Middle frontal gyrus (tissue), 1 donor: ENCODE data around the gene CD300A.
"Not testable (repeated sequence)": the region's sequence is repeated elsewhere in the genome, so short reads cannot be mapped to it uniquely, and the experiment has no call there.

Experiments
- DNase-seq: peaks from one replicate; pipeline ENCODE4 v3.0.0-alpha.2; 2015; ENCODE audit warnings: low spot score; ENCODE audit errors: extremely low spot score

Gene CD300A

DNA sequence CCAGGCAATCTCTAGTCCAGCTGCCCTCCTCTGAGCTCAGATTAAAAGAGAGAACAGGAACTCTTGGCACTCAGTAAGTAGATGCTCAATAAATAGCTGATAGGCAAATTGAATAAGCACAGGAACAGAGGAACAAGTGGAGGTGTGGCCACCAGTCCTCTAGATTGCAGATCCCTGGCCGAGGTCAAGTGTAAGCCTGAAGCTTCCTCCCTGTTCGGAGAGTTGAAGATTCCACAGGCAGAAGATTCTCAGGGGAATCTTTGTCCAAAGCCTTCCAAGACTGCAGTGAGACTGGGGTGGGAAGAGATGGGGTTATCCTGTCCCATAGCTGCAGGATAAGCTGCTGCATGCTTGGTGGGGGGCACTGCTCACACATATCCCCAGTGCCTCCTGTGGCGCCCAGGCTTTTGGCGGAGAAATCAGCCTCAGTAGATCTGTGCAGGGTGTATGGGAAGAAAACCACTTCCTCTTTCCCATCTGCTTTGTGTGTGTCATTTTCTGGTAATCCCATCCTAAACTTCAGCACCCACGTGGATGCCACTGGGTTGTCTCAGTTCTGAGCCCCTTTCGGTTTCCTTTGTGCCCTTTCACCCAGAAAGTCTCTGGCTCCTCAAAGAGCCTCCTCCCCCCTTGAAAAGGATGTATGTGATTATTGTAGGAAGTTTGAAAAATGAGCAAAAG lies 12.1 kb downstream of the CD300A start:
- no peak for DNase-seq

DNA sequence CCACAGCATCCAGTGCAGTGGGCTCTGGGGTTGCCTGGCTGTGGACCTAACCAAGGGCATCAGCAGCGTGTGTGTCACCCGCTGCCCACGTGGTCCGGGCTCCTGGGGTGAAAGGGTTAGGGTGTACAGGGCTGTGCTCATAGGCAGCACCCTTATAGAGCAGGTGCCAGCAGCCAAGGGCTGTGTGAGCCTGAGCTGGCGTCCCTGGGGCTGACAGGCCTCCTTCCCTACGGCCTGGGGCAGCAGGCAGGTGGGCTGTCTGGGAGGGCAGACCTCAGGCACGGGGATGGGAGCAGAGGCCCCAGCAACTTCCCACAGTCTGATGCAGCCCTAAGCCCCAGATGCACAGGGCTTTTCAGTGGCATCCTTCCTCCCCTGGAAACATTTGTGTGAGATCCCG lies 13.9 kb downstream of the CD300A start:
- DNase-seq: no peak

DNA sequence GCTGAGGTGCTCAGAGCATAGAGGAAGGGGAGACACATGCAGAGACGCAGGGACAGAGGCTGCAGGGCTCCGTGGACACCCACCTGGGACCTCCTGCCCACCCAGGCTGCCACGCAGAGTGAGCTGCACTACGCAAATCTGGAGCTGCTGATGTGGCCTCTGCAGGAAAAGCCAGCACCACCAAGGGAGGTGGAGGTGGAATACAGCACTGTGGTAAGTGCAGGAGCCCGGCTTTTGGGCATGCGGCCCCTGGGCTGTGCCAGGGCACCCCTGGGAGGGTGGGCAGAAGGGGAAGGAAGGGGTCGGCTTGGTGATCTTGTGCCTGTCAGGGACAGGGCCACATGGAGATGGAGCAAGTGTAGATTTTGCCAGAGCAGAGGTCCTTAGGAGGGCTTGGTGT lies 15.2 kb downstream of the CD300A start:
- no peak for DNase-seq

DNA sequence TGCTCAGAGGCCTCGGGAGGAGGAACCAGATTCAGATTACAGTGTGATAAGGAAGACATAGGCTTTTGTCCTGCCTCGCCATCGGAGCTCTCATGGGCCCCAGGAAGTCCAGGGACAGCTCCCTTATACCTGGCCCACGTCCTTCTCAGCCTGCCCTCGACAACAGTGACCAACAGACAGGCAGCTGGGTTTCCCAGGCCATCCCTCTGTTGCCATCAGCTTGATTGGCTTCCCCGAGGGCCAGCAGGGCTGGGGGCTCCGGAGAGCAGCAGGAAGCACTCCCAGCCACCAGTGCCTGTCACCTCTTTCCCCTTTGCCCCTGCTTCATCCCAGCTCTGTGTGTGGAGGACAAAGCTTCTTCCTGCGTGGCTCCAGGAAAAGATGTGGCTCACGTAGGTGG lies 17.6 kb downstream of the CD300A start:
- no peak for DNase-seq

DNA sequence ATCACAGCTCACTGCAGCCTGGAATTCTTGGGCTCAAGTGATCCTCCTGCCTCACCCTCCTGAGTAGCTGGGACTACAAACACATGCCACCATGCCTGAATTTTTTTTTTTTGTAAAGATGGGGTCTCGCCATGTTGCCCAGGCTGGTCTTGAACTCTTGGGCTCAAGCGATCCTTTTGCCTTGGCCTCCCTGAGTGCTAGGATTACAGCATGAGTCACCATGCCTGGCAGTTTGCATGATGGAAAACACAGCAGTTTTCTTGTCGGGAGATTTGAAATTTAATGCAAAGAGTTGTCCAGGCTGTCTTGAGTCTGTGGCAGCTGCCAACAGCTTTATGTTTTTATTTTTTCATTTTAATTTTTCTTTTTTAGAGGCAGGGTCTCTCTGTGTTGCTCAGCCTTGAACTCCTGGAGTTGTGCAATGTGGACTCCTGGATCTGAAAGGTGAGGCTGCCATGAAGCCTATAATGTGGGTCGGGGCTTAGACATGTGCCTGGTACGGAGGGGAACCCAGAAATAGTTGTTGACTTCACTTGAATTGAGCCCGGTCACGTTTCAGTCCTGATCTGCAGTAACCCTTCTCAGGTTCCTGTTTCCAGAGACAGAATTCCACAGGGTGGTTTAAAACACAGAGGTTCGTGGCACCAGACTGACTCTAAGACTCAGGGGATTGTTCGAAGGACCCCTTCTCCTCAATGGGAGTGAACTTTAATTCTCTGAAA lies 18.7 kb downstream of the CD300A start:
- no peak for DNase-seq

DNA sequence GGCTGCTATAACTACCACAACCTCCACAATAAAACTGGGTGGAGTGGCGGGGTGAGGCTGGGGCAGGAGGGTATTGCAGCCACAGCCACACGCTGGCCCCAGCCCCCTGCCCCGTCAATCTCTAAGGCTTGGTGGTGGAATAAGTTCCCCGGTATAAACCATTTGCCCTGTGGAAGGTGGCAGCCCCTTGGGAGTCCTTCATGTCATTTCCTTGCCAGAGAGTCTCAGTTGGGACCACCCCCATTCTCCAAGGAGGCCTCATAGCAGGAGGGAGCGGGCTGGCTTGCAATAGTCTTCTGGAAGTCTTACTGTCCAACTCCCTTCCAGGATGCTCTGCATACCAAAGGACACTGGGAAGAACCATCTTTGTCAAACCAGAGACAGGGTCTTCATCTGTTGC lies 19.4 kb downstream of the CD300A start:
- DNase-seq: no peak

DNA sequence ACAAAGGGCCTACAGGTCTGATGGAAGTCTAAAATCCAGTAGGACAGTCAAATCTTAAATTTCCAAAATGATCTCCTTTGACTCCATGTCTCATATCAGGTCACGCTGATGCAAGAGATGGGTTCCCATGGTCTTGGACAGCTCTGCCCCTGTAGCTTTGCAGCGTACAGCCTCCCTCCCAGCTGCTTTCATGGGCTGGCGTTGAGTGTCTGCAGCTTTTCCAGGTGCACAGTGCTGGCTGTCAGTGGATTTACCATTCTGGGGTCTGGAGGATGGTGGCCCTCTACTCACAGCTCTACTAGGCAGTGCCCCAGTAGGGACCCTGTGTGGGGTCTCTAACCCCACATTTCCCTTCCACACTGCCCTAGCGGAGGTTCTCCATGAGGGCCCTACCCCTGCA lies 21.8 kb downstream of the CD300A start:
- DNase-seq: not testable (repeated sequence)

DNA sequence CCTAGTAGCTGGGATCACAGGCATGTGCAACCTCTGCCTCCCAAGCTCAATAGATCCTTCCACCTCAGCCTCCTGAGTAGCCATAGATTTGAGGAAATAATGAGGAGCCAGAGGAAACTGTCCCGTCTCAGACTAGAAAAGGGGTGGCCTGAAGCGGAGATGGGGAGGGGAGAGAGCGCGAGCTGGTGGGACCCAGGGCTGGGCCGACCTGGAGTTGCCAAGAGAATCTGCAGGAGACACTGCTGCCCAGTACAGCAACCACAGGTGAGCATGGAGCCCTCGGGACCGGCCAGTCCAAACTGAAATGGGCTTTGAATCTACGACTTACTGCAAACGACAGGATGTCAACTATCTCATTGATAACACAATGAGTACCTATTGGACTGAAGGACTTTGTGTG lies 24.3 kb downstream of the CD300A start:
- no peak for DNase-seq

DNA sequence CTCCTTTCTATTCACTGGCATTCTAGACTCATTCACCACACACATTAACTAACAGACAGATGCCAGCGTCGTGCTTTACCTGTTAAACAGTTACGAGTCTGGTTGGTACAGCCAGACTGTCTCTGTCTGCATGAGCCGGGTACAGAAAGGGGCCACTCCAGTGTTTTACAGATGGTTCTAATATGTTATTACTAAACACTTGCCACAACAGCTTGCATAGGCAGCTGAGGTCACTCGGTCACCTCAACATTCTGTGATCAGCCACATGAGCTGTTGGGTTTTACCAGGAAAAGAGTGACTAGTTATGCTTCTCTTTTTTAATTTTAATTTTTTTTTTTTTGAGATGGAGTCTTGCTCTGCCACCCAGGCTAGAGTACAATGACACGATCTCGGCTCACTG lies 25.2 kb downstream of the CD300A start:
- no peak for DNase-seq

DNA sequence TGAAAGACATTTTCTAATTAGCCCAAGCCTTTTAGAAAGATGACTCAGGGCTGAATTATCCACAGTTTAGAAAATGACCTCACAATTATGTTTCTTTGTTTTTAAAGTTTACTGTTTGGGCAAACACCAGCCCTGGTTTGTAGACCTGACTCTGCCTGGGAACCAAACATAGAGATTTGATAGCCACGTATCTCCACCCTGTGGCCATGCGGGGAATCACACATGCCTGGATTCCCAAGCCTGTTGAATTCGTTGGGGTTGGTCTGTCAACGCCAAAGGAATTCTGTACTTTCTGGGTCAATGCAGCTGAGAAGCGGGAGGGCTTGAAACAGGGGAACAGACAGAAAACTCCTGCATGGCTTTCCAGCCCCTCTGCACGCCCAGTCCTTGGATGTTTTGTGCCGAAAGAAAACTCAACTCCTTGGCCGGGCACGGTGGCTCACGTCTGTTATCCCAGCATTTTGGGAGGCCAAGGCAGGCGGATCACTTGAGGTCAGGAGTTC lies 26.9 kb downstream of the CD300A start:
- DNase-seq: peak; percentile 18

DNA sequence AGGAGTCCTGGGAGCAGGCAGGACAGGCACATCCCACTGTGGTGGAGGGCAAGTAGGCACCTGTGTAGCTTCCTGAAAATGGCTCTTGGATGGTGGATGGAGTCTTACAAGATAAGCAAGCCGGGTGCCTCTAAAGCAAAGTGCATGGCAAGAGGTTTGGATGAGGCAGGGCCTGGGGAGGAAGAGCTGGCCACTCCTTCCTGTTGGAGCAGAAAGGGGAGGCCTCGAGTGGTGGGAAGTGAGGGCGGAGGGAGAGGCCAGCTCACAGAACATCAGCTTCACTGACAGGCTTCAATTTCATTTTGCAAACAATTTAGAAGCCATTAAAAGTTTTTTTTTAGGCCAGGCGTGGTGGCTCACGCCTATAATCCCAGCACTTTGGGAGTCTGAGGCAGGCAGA lies 31.0 kb downstream of the CD300A start:
- DNase-seq: no peak

DNA sequence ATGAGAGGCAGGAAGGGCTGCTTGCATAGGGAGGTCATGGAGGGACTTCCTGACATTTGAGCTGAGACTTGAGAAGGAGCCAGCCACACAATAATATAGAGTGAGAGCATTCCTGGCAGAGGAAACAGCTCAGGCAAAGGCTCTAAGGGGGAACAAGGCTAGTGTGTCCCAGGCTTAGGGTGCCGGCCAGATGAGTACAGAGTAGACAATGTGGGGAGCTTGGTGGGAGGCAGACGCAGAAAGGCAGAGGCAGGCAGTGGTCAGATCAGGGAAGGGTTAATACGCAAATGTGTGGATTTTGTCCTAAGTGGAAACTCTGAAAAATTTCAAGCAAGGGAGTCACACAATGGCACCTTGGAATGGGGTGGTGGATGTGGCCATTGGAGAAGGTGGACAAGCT lies 33.6 kb downstream of the CD300A start:
- no peak for DNase-seq

DNA sequence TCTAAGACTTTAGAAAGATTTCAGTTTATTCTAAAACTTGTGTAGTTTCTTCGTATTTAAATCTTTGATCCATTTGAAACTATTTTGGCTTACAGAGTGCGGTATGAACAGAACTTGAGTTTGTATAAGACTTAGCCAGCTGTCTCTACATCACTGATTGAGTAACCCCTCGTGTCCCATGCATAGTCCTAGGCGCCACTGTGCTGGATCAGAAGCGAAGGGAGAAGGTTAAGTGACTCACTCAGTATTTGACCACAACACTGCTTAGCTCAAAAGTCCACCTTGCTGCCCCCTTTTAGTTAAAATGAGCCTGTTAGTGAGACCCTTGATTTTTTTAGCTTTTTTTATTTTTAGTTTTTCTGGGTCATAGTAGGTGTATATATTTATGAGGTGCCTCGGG lies 36.4 kb downstream of the CD300A start:
- DNase-seq: no peak

DNA sequence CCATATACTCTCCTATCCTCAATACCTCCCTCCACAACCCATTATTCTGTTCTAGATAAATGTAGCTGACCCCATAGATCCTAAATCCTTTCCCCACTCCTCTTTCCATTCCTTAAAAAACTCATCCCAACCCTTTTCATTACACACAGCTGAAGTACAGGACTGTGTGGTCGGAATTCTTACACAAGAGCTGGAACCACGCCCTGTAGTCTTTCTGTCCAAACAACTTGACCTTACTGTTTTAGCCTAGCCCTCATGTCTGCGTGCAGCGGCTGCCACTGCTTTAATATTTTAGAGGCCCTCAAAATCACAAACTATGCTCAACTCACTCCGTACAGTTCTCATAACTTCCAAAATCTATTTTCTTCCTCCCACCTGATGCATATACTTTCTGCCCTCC lies 37.5 kb downstream of the CD300A start:
- not testable (repeated sequence) for DNase-seq

DNA sequence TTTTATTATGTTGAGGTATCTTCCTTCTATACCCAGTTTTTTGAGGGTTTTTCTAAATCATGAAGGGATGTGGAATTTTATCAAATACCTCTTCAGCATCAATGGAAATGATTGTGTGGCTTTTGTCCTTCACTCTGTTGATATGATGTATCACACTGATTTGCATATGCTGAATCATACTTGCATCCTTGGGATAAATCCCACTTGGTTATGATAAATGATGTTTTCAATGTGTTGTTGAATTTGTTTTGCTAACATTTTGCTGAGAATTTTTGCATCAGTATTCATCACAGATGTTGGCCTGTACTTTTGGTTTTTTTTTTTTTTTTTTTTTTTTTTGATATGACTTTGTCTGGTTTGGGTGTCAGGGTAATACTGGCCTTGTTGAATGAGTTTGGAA lies 41.7 kb downstream of the CD300A start:
- no peak for DNase-seq

DNA sequence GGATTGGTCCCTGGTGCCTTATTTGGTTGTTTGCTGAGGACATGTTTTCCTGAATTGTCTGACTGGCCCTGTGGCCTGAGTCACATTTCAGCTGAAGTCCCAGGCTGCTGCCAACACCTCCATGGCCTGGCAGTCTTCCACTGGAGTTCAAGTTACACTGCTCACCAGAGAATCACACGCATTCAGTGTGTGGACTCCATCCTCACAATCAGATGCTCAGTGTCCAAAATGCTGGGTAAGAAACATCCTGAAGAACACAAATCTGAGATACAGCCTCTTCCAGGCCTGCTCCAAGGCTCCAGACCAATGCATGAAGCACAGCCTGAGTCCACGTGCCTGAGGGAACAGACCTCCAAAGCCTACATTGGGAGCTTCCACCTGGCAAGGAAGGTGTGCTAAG lies 45.6 kb downstream of the CD300A start:
- no peak for DNase-seq

DNA sequence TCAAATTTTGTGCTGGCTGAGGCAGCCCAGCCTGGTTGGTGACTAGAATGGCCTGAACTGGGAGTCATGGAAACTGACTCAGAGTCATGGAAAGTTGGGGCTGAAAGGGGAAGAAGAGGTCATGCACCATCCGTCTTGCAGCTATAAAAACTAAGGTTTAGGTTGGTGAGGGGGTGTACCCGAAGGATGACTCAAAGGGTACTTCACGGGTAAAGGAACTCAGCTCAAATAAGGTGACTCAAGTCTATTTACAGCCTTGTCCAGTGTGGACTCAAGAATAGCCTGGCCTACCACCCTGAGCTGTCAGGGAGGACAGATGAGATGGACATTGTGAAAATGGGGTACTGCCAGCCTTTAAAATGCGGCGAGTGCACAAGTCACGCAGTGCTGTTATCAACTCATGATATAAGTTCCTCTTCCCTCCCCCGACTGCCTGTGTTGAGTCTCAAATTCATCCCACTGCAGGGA lies 46.2 kb downstream of the CD300A start:
- DNase-seq: no peak

DNA sequence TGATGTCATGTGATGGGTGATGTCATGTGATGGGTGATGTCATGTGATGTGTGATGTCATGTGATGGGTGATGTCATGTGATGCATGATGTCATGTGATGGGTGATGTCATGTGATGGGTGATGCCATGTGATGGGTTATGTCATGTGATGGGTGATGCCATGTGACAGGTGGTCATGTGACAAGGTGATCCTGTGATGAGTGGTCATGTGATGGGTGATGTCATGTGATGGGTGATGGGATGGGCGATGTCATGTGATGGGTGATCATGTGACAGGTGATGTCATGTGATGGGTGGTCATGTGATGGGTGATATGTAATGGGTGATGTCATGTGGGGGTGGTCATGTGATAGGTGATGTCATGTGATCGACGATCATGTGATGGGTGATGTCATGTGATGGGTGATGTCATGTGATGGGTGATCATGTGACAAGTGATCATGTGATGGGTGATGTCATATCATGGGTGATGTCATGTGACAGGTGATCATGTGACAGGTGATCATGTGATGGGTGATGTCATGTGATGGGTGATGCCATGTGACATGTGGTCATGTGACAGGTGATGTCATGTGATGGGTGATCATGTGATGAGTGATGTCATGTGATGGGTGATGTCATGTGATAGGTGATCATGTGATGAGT lies 47.7 kb downstream of the CD300A start:
- no peak for DNase-seq

DNA sequence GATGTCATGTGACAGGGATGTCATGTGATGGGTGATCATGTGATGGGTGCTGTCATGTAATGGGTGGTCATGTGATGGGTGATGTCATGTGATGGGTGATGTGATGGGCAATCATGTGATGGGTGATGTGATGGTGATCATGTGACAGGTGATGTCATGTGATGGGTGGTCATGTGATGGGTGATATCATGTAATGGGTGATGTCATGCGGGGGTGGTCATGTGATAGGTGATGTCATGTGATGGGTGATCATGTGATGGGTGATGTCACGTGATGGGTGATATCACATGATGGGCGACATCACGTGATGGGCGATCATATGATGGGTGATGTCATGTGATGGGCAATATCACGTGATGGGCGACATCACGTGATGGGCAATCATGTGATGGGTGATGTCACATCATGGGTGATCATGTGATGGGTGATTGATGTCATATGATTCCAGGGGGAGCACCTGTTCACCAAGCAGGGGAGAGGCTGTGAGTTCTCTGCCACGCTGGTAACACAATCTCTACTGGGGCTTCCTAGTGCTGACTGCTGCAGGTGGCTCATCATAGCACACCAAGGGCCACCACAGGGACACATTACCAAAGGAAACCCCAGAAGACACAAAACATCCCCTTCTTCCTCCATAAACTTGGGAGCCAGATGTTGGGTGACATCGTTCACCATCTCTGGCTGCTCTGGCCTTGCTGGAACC lies 48.3 kb downstream of the CD300A start:
- no peak for DNase-seq

DNA sequence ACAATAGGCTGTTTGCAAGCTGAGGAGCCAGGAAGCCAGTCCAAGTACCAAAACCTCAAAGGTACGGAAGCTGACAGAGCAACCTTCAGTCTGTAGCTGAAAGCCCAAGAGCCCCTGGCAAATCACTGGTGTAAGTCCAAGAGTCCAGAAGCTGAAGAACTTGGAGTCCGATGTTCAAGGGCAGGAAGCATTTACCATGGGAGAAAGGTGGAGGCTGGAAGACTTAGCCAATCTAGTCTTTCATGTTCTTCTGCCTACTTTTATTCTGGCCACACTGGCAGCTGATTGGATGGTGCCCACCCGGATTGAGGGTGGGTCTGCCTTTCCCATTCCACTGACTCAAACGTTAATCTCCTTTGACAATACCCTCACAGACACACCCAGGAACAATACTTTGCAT lies 49.5 kb downstream of the CD300A start:
- no peak for DNase-seq

DNA sequence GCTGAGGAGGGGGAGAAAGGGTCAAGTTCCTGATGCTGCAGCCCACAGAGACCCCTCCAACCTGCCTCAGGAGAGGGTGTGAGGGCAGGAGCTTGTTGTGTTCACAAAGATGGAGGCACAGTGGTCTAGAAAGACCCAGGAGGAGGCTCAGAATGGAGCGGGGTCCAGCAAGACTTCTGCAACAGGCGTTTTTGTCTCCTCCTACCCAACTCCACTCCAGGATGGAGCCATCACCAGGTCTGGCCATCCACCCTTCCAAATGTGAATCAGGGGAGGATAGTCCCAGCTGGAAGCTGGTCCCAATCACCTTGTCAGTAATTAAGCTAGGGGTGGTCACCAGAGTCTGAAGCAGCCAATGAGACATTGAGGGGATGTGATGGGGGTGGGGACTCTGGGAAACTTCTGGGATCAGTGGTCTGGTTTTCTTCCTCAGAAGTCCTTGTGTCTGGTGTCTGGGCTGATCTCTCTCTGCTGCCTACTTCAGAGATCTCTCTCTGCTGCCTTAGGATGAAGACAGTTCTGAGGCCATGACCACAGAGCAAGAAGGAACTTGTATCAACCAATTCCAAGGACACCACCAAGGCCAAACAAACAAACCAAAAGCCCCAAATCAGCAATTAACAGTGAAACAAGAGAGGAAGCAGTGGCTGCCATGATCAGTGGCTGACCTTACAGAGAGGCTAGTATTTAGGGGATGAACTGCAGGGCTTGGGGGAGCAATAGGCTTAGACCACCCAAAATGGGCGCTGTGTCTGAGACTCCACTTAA lies 50.3 kb downstream of the CD300A start:
- DNase-seq: no peak
